Forelimb muscle (tissue), 1 donor: ENCODE measurements around the gene RIPPLY1. TPM values are rescaled to one million over a fixed set of nuclear protein-coding genes. Genes with fewer than 3 reads are reported as not detected.

Source experiments
- DNase-seq: peaks from one replicate; pipeline ENCODE4 v3.0.0-alpha.2; 2013; ENCODE audit warnings: low read depth
- polyA plus RNA-seq: library from polyadenylated mRNA; unstranded; fragments of 120-200 nt; gene quantifications from one replicate; pipeline ENCODE4 v1.2.1, GENCODE V29; 2013; ENCODE audit not compliant: insufficient read length

RIPPLY1 gene, protein sequence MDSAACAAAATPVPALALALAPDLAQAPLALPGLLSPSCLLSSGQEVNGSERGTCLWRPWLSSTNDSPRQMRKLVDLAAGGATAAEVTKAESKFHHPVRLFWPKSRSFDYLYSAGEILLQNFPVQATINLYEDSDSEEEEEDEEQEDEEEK
- 0.66 TPM for polyA plus RNA-seq

DNA sequence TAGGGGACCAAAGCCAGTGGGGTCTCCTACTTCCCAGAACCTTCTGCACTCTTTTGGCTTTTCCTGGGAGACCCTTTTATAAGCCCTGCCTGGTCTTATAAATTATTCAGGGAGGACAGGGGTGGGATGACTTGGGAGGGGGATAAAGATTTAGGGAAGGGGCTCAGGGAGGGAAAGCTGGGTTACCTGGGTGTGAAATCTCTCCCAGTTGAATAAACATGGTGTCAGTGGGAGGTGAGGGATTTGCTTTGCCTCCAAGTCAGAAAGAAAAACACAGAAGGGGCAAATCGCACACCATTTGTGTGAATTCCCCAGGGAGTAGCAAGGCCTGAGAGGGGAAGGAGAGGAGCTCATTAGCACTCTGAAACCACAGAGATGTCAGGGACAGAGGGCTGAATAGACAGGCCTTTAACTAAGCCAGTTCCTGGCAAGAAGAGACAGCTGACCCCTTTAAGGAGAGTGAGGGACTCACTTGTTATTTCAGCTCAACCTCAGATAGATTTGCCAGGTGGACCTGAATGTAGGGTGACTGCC is at the start of gene RIPPLY1:
Gene RIPPLY1, minus strand, starts transcription at position 51 of the 534 bp plus-strand sequence. CDS start 54 bp downstream, outside the sequence.
- no peak for DNase-seq

GRCh38 chrX:106952538-106952937 is 49.4 kb upstream of the RIPPLY1 start:
- no peak for DNase-seq

DNA sequence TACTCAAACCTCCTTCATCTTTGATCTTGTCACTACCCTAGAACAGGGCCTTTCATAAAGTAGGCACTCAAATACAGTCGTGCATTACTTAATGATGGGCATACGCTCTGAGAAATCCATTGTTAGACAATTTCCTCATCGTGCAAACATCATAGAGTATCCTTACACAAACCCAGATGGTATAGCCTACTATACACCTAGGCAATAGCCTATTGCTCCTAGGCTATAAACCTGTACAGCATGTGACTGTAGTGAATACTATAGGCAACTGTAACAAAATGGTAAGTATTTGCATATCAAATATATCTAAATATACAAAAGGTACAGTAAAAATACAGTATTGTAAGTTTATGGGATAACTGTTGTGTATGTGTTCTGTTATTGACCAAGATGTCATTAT is 48.9 kb upstream of the RIPPLY1 start:
- no peak for DNase-seq

GRCh38 chrX:106951230-106951629 is 48.1 kb upstream of the RIPPLY1 start:
- no peak for DNase-seq

GRCh38 chrX:106950381-106950780 is 47.2 kb upstream of the RIPPLY1 start:
- DNase-seq = no peak

GRCh38 chrX:106949366-106949765 is 46.2 kb upstream of the RIPPLY1 start:
- DNase-seq = no peak

DNA sequence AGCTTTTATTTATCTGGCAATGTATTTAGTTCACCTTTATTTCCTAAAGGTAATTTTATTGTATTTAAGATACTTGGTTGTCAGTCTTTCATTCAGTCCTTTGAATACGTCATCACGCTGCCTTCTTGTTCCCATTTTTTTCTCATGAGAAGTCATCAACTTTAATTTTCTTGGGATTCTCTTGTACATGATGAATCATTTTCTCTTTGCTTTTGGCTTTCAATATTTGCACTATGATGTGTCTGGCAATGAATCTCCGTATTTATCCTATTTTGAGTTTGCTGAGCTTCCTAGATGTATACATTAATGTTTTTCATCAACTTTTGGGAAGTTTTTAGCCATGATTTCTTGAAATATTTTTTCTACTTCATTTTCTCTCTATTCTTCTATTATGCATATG is 45.5 kb upstream of the RIPPLY1 start:
- DNase-seq = no peak

DNA sequence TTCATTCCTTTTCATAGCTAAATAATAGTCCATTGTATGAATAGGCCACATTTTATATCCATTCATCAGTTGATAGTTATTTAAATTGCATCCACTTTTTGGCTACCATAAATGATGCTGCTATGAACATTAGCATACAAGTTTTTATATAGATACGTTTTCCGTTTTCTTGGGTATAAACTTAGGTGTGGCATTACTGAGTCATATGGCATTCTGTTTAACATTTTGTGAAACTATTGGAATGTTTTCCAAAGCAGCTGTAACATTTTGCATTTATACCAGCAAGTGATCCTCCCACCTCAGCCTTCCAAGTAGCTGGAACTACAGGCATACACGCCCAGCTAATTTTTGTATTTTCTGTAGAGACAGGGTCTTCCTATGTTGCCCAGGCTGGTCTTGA is 43.3 kb upstream of the RIPPLY1 start:
- DNase-seq = no peak

GRCh38 chrX:106940068-106940467 is 36.9 kb upstream of the RIPPLY1 start:
- no peak for DNase-seq

- DNase-seq = no peak
Observed at GRCh38 chrX:106939566-106939965, 36.4 kb upstream of the RIPPLY1 start.

- DNase-seq = no peak
Observed at GRCh38 chrX:106936246-106936645, 33.1 kb upstream of the RIPPLY1 start.

DNA sequence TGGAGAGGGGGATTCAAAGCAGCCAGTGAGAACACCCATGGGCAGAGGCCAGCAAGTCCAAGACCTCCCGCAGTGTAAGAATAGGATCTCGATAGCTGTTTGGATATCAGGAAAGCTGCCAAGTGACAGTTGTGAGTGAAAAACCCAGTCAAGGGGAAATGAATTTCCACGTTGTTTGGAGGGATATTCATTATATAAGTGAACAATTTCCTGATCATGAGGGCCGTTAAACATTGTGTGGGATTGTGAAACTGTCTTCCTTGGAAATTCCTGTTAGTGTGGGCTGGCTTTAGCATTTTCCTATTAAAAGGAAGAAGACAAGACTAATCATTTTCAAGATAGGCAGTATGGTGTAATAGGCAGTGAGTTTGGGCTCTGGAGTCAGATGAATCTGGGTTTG is 32.0 kb upstream of the RIPPLY1 start:
- no peak for DNase-seq

DNA sequence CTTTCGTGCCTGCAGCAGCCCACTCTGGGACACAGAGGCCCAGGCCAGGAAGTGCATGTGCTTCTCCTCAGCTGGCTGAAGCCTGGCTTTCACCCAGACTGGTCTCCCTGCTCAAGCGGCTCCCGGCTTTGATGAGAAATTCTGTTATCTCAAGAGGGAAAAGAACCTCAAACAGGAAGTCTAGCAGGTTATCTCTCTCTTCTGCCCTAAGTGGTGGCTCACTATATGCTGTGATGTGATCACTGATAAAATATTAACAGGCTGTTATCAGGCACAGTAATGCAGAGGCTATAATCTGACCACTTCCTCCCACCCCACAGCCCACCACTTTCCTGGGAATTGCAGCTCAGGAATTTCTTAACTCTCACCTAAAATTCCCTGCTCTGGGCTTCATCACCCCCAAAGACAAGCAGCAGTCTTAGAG is 30.4 kb upstream of the RIPPLY1 start:
- no peak for DNase-seq

DNA sequence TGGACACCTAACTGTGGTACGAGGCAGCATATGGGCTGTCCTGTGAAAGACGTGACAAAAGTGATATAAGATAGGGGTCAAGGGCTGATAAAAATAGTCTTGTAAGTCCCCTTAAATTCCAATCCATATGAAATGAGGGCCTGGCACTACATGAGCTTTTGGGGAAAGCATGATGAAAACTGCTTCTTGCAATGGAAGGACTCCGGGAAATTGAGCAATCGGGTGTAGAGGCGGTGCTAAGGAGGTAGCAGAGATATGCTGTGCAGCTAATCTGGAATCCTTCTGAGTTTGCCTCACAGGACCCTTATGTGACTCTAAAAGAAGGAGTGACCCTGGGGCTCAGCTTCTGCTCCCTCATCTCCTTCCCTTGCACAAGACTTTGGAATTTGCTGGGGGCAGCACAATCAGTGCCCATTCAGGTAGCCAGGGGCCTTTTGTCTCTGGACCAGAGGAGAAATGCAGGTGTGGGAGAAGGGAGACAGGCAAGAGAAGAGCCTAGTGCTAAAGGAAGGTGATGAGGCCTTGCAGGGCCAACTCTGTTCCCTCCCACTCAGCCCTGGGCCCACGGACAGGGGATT is 29.9 kb upstream of the RIPPLY1 start:
- no peak for DNase-seq

GRCh38 chrX:106932492-106932923 is 29.4 kb upstream of the RIPPLY1 start:
- no peak for DNase-seq

DNA sequence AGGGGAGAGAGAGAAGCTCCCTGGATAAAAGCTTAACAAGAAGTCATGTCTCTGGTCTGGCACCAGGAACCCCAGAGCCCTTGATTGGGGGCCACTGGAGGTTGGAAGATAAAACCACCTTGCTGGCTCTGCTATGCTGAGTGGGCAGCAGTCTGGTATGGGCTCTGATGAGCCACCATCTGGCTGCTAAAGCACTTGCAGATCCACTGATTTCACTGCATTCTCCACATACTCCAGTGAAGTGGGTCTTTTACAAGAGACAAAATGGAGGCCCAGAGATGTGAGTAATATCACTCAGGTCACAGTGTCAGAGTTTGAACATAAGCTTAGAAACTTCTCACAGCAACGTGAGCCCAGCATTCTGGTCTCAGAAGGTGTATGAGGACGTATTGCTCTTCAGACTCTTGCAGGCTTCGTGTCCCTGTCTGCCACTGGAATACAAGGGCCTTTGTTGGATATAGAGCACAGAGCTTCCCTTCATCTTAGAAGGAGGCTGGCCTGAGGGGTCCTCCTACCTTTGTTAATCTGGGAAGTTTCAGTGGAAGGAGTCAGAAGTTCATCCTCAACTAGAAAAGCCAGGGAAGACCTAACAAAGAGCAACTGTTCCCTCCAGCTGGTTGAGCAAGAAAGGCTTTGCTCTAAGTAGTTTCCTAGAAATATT is 28.8 kb upstream of the RIPPLY1 start:
- no peak for DNase-seq

- DNase-seq = no peak
Observed at GRCh38 chrX:106928227-106928626, 25.1 kb upstream of the RIPPLY1 start.

DNA sequence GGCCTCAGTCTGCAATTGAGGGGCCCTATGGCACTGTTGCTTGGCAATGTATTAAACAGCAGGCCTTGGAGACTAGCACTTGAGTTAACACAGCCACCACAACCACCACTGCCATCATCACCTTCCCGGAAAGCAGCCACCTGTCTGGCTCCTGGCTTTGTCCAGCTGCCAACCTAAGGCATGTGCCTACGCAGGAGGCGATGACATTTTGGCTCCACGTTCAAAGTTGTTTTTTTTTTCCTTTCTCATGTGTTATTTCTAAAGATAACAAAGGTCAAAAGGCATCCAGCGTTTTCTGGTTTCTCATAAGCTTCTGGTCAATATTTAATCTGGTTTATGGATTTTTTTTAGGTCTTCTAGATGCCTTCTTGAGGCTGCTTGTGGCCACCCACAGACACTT is 24.6 kb upstream of the RIPPLY1 start:
- no peak for DNase-seq

DNA sequence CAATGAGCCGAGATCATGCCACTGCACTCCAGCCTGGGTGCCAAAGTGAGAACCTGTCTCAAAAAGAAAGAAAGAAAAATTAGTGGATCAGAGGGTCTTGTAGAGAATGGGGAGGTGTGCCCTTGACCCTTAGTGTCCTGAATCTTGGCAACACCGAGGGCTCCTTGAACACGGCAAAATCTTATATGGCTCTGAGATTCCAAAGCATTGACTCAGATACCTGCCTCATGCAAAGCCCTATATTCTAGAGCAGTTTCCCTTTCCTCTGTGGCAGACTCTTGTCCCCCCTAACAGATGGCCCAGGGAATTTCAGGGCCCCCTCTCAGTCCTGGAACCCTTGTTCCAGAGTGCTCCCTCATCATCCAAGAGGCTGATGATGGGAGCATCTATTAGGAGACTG is 23.9 kb upstream of the RIPPLY1 start:
- DNase-seq = no peak

- no peak for DNase-seq
Observed at GRCh38 chrX:106921637-106922036, 18.5 kb upstream of the RIPPLY1 start.

GRCh38 chrX:106919932-106920452 is 16.9 kb upstream of the RIPPLY1 start, which contains the start of gene CLDN2:
CLDN2 (plus strand) TSS chrX:106920402; CDS start chrX:106928229, 7,827 bp downstream.
- no peak for DNase-seq

DNA sequence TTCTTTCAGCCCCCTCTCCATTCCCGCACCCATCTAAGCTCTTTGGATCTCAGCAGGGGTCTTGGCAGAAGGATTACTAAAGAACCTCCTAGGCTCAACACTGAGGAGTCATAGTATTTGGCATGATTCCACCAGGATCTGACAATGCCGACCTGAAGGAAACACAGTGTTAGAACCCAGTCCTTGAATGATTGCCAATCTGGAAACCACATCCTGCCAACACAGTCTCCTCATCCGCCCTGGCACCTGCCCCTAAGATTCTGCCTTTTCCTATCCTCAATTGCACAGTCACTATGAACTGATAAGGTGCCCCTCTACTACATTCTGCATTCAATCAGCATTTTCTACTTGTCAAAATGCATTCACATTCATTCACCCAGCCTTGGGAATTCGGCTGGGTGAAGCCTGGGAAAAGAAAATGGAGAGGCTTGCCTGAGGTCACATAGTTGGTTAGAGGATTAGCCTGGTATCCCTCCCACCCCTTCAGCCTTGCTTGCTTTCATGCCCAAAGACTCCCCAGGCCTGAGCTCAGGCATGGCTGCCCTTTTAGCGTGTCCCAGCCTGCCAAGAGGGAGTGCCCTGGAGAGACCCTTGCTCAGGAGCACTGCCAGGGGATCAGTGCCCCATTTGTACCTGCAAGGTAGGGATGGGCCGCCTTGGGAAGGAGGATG is 14.8 kb upstream of the RIPPLY1 start:
- no peak for DNase-seq
